ENCODE results near the gene LARGE1. TPM values are rescaled to one million over a fixed set of nuclear protein-coding genes. Genes with fewer than 3 reads are reported as not detected.

LARGE1 gene
- total and polyA plus RNA-seq, 2 of the 13 experiments (the other 11 are each of a cell fraction or from before 2014, with no cell fraction given): 8.4 to 11.0 TPM

DNA sequence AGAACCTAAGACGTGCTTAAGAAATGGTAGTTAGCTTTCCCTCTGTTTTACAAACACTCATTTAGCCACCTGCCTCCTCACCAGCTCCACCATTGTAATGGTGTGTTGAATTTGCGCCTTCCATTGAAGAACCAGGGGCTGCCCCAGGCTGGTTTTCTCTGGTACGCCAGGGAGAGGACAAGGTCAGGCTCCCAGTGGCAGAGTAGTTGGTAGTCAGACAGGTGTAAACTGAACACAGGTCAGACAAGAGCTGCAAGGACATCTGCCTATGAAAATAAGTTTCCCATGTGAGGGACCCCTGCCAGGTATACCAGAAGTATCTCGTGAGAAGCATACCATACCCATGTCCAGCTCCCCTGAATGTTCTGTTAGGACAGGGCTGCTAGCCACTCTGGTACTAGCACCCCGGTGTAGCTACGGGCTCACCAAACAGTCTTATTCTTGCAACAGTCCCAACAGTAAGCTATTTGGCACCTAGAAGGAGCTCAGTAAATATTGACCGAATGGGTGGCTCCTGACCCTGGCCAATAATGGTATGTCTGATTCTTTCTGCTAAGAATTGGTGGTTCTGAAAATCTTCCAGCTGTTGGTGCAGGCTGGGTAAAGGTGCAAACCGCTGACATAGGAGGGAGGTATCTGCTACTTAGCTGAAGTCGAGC, 359.0 kb downstream of the LARGE1 start (continued):
- no peak for TF ChIP-seq SRY (CRISPR knock-in tag; IDR thresholded peaks at IDR 0.05)
- no peak for TF ChIP-seq NCOA5 (CRISPR knock-in tag; IDR thresholded peaks at IDR 0.05)
- no peak for TF ChIP-seq SP140L (CRISPR knock-in tag; IDR thresholded peaks at IDR 0.05; ENCODE audit: borderline replicate concordance)
- no peak for TF ChIP-seq HNRNPH1 (optimal IDR thresholded peaks at IDR 0.05; ENCODE audit: low read depth, low read length)
- TF ChIP-seq RARA (CRISPR knock-in tag; IDR thresholded peaks at IDR 0.05): peak; percentile 61
- no peak for TF ChIP-seq BRCA1 (CRISPR knock-in tag; IDR thresholded peaks at IDR 0.05)
- peak; percentile 86 for TF ChIP-seq FOXA3 (CRISPR knock-in tag; IDR thresholded peaks at IDR 0.05)
- TF ChIP-seq, protein P1, sequence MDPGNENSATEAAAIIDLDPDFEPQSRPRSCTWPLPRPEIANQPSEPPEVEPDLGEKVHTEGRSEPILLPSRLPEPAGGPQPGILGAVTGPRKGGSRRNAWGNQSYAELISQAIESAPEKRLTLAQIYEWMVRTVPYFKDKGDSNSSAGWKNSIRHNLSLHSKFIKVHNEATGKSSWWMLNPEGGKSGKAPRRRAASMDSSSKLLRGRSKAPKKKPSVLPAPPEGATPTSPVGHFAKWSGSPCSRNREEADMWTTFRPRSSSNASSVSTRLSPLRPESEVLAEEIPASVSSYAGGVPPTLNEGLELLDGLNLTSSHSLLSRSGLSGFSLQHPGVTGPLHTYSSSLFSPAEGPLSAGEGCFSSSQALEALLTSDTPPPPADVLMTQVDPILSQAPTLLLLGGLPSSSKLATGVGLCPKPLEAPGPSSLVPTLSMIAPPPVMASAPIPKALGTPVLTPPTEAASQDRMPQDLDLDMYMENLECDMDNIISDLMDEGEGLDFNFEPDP (CRISPR knock-in tag; conservative IDR thresholded peaks at IDR 0.05): no peak
- no peak for TF ChIP-seq ZNF362 (CRISPR knock-in tag; IDR thresholded peaks at IDR 0.05; ENCODE audit: borderline replicate concordance)
- TF ChIP-seq, protein P2, sequence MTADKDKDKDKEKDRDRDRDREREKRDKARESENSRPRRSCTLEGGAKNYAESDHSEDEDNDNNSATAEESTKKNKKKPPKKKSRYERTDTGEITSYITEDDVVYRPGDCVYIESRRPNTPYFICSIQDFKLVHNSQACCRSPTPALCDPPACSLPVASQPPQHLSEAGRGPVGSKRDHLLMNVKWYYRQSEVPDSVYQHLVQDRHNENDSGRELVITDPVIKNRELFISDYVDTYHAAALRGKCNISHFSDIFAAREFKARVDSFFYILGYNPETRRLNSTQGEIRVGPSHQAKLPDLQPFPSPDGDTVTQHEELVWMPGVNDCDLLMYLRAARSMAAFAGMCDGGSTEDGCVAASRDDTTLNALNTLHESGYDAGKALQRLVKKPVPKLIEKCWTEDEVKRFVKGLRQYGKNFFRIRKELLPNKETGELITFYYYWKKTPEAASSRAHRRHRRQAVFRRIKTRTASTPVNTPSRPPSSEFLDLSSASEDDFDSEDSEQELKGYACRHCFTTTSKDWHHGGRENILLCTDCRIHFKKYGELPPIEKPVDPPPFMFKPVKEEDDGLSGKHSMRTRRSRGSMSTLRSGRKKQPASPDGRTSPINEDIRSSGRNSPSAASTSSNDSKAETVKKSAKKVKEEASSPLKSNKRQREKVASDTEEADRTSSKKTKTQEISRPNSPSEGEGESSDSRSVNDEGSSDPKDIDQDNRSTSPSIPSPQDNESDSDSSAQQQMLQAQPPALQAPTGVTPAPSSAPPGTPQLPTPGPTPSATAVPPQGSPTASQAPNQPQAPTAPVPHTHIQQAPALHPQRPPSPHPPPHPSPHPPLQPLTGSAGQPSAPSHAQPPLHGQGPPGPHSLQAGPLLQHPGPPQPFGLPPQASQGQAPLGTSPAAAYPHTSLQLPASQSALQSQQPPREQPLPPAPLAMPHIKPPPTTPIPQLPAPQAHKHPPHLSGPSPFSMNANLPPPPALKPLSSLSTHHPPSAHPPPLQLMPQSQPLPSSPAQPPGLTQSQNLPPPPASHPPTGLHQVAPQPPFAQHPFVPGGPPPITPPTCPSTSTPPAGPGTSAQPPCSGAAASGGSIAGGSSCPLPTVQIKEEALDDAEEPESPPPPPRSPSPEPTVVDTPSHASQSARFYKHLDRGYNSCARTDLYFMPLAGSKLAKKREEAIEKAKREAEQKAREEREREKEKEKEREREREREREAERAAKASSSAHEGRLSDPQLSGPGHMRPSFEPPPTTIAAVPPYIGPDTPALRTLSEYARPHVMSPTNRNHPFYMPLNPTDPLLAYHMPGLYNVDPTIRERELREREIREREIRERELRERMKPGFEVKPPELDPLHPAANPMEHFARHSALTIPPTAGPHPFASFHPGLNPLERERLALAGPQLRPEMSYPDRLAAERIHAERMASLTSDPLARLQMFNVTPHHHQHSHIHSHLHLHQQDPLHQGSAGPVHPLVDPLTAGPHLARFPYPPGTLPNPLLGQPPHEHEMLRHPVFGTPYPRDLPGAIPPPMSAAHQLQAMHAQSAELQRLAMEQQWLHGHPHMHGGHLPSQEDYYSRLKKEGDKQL (CRISPR knock-in tag; IDR thresholded peaks at IDR 0.05; ENCODE audit: low read depth): peak; percentile 80
- TF ChIP-seq PAWR (CRISPR knock-in tag; IDR thresholded peaks at IDR 0.05; ENCODE audit: borderline replicate concordance): no peak
- TF ChIP-seq NFYB (CRISPR knock-in tag; IDR thresholded peaks at IDR 0.05): no peak
- TF ChIP-seq SIX4 (CRISPR knock-in tag; IDR thresholded peaks at IDR 0.05): no peak
- TF ChIP-seq ZNF121 (CRISPR knock-in tag; IDR thresholded peaks at IDR 0.05): no peak
- no peak for TF ChIP-seq PATZ1 (CRISPR knock-in tag; IDR thresholded peaks at IDR 0.05)
- no peak for TF ChIP-seq ZNF205 (CRISPR knock-in tag; IDR thresholded peaks at IDR 0.05)
- TF ChIP-seq SMAD9 (CRISPR knock-in tag; IDR thresholded peaks at IDR 0.05): no peak
- TF ChIP-seq, protein P3, sequence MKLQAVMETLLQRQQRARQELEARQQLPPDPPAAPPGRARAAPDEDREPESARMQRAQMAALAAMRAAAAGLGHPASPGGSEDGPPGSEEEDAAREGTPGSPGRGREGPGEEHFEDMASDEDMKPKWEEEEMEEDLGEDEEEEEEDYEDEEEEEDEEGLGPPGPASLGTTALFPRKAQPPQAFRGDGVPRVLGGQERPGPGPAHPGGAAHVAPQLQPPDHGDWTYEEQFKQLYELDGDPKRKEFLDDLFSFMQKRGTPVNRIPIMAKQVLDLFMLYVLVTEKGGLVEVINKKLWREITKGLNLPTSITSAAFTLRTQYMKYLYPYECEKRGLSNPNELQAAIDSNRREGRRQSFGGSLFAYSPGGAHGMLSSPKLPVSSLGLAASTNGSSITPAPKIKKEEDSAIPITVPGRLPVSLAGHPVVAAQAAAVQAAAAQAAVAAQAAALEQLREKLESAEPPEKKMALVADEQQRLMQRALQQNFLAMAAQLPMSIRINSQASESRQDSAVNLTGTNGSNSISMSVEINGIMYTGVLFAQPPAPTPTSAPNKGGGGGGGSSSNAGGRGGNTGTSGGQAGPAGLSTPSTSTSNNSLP (IDR thresholded peaks at IDR 0.05; ENCODE audit: low read depth, low read length): no peak
- TF ChIP-seq TBX2 (CRISPR knock-in tag; IDR thresholded peaks at IDR 0.05; ENCODE audit: borderline replicate concordance): peak; percentile 87
